IPS-NIHi11 (cell line): ENCODE results near the gene CYB561A3.
A peak's percentile ranks its signal among the peaks of the same experiment; 100 is the strongest.

Experiments
- DNase-seq: peaks from one replicate; pipeline ENCODE4 v3.0.0; 2012; ENCODE audit warnings: mixed read lengths, low spot score

The CYB561A3 gene

GRCh38 chr11:61345170-61345610 lies 16.5 kb downstream of the CYB561A3 start:
- DNase-seq = no peak

- DNase-seq = no peak
These were observed 17.6 kb downstream of the CYB561A3 start for GRCh38 chr11:61343792-61344745.

GRCh38 chr11:61342207-61342803 lies 19.4 kb downstream of the CYB561A3 start:
- no peak for DNase-seq

- DNase-seq = no peak
These were observed 20.0 kb downstream of the CYB561A3 start for GRCh38 chr11:61341706-61342105.

- DNase-seq = no peak
These were observed 20.7 kb downstream of the CYB561A3 start for GRCh38 chr11:61340979-61341378.

GRCh38 chr11:61339490-61339878 lies 22.2 kb downstream of the CYB561A3 start:
- DNase-seq = no peak

- DNase-seq = no peak
These were observed 22.7 kb downstream of the CYB561A3 start for GRCh38 chr11:61338783-61339489.

GRCh38 chr11:61337706-61338470 lies 23.8 kb downstream of the CYB561A3 start:
- DNase-seq = no peak

GRCh38 chr11:61336171-61336935 lies 25.3 kb downstream of the CYB561A3 start:
- peak; percentile 93 for DNase-seq

- DNase-seq = no peak
These were observed 26.3 kb downstream of the CYB561A3 start for GRCh38 chr11:61335355-61335710.

GRCh38 chr11:61334434-61335354 lies 27.0 kb downstream of the CYB561A3 start:
- DNase-seq = no peak

- DNase-seq = no peak
These were observed 27.9 kb downstream of the CYB561A3 start for GRCh38 chr11:61333550-61334433.

- peak; percentile 100 for DNase-seq
These were observed 28.7 kb downstream of the CYB561A3 start, which contains the start of the genes DDB1 and TKFC for GRCh38 chr11:61332797-61333549. Gene DDB1 (minus strand): TSS chr11:61333105. CDS start chr11:61332968, 137 bp downstream. Gene TKFC (plus strand): TSS chr11:61333228. CDS start chr11:61334729, 1,501 bp downstream.

GRCh38 chr11:61332281-61332796 lies 29.3 kb downstream of the CYB561A3 start:
- DNase-seq = peak; percentile 68

GRCh38 chr11:61331651-61332050 lies 30.0 kb downstream of the CYB561A3 start:
- DNase-seq = no peak

- no peak for DNase-seq
These were observed 31.8 kb downstream of the CYB561A3 start for GRCh38 chr11:61329871-61330270.

GRCh38 chr11:61328351-61328750 lies 33.3 kb downstream of the CYB561A3 start:
- no peak for DNase-seq

- no peak for DNase-seq
These were observed 34.0 kb downstream of the CYB561A3 start for GRCh38 chr11:61327669-61328071.
